BJ (cell line): ENCODE results near the gene GNG2. TPM values are rescaled to one million over a fixed set of nuclear protein-coding genes. Genes with fewer than 3 reads are reported as not detected.

Source experiments
- CTCF ChIA-PET: fragments of 350-600 bp; formaldehyde crosslinking; extraction: SDS; loops from one replicate; lab custom pipeline; 2021; ENCODE audit warnings: antibody characterized with exemption, inconsistent platforms; lab: Yijun Ruan, JAX
- POLR2A ChIA-PET: fragments of 300-600 bp; sonication (Branson Sonifier 250); formaldehyde crosslinking; extraction: SDS; loops from one replicate; lab custom pipeline; 2021; ENCODE audit warnings: antibody characterized with exemption; lab: Charles Lee
- DNase-seq: peaks from one replicate; pipeline ENCODE4 v3.0.0-alpha.2; 2011; ENCODE audit warnings: low read depth
- H3K27me3 ChIP-seq: 2 replicates; pipeline ENCODE4 v1.6.0; 2011; ENCODE audit warnings: low read length; ENCODE audit not compliant: control insufficient read depth, insufficient read depth
- H3K36me3 ChIP-seq: 2 replicates; pipeline ENCODE4 v1.5.1; 2011; ENCODE audit warnings: low read length; ENCODE audit not compliant: control insufficient read depth, insufficient read depth
- H3K4me3 ChIP-seq: 2 replicates; pipeline ENCODE4 v1.5.1; 2011; ENCODE audit warnings: low read depth, mild to moderate bottlenecking, control low read depth, low read length
- CTCF ChIP-seq: IDR thresholded peaks from 2 replicates; pipeline ENCODE4 v1.5.1; 2011; ENCODE audit warnings: low read depth, mild to moderate bottlenecking, control low read depth, inconsistent platforms, low read length, moderate library complexity; ENCODE audit not compliant: insufficient read depth
- polyA plus RNA-seq: library from polyadenylated mRNA; depleted of rRNA; stranded (reverse); fragments of >200 nt; gene quantifications from 2 replicates; pipeline ENCODE4 v1.2.3, GENCODE V29; 2011

Gene GNG2
- polyA plus RNA-seq, 1 experiment, result 4.5 TPM

- ChIA-PET POLR2A (no interaction called here), CTCF (no interaction called here)
- Histone ChIP-seq H3K4me3 (no peak overlapping the region), H3K36me3 (no peaks in the 10 kb centered on the region), H3K27me3 (no peaks in the 10 kb centered on the region)
- DNase-seq, result no peak
- no peak for TF ChIP-seq CTCF
These were observed 93.6 kb downstream of the GNG2 start for GRCh38 chr14:51954031-51954430.

- Histone ChIP-seq H3K27me3 (no peaks in the 10 kb centered on the region), H3K36me3 (no peaks in the 10 kb centered on the region), H3K4me3 (no peak overlapping the region)
- ChIA-PET POLR2A (no interaction called here), CTCF (no interaction called here)
- no peak for TF ChIP-seq CTCF
- DNase-seq, result no peak
These were observed 94.2 kb downstream of the GNG2 start for GRCh38 chr14:51954657-51955056.

GRCh38 chr14:51957950-51958349, 97.5 kb downstream of the GNG2 start:
- DNase-seq, result no peak
- Histone ChIP-seq H3K36me3 (no peaks in the 10 kb centered on the region), H3K27me3 (no peaks in the 10 kb centered on the region), H3K4me3 (no peak overlapping the region)
- CTCF ChIA-PET, result interaction anchor here (1.7 kb wide), 1 partner anchor 21 kb away, joined by 4 read pairs; no protein-coding TSS in a partner anchor
- no peak for TF ChIP-seq CTCF
- POLR2A ChIA-PET, result no interaction called here

GRCh38 chr14:51959928-51960327, 99.5 kb downstream of the GNG2 start:
- Histone ChIP-seq H3K4me3 (no peak overlapping the region), H3K36me3 (no peaks in the 10 kb centered on the region), H3K27me3 (no peaks in the 10 kb centered on the region)
- TF ChIP-seq CTCF, result no peak
- ChIA-PET CTCF (no interaction called here), POLR2A (no interaction called here)
- no peak for DNase-seq

- POLR2A ChIA-PET, result no interaction called here
- no peak for DNase-seq
- no peak for TF ChIP-seq CTCF
- Histone ChIP-seq H3K4me3 (no peak overlapping the region), H3K36me3 (no peaks in the 10 kb centered on the region), H3K27me3 (no peaks in the 10 kb centered on the region)
- CTCF ChIA-PET, result no interaction called here
These were observed 100.5 kb downstream of the GNG2 start for GRCh38 chr14:51960866-51961265.
